Measurements from ENCODE around the gene RHOXF2B. TPM values are rescaled to one million over a fixed set of nuclear protein-coding genes. Genes with fewer than 3 reads are reported as not detected.
"Not testable (repeated sequence)": the region's sequence is repeated elsewhere in the genome, so short reads cannot be mapped to it uniquely, and the experiment has no call there.

Gene RHOXF2B
- total RNA-seq, 2 experiments from 2014 or later, result not detected

- ATAC-seq (no peak), DNase-seq (no peak)
- H3K4me3 Mint-ChIP-seq, result no peak overlapping the region
- ChIA-PET POLR2A (no interaction called here), CTCF (no interaction called here)
- no peaks in the 10 kb centered on the region for H3K9me3 Mint-ChIP-seq
- no peaks in the 10 kb centered on the region for H3K27me3 Mint-ChIP-seq
- no peak for TF ChIP-seq CTCF (IDR thresholded peaks at IDR 0.05)
- intact Hi-C loops (cut with micrococcal nuclease), result no loop called here
- peaks cover 2% of the 10 kb centered on the region for H3K4me1 Mint-ChIP-seq (ENCODE audit: low read depth)
- H3K36me3 Mint-ChIP-seq (ENCODE audit: low read depth), result no peaks in the 10 kb centered on the region
- no peak overlapping the region for H3K27ac Mint-ChIP-seq
These were observed 40.8 kb downstream of the RHOXF2B start for GRCh38 chrX:120036704-120037103.

- DNase-seq; H3K36me3 Mint-ChIP-seq (ENCODE audit: low read depth); H3K27me3 Mint-ChIP-seq; intact Hi-C loops (cut with micrococcal nuclease); H3K4me1 Mint-ChIP-seq (ENCODE audit: low read depth); H3K27ac Mint-ChIP-seq; H3K9me3 Mint-ChIP-seq; ATAC-seq; POLR2A ChIA-PET; CTCF ChIA-PET; H3K4me3 Mint-ChIP-seq: not testable (repeated sequence)
These were observed 41.8 kb downstream of the RHOXF2B start for GRCh38 chrX:120035522-120036309.

- Mint-ChIP-seq H3K27me3 (peaks cover 3% of the 10 kb centered on the region), H3K4me3 (no peak overlapping the region), H3K27ac (no peak overlapping the region), H3K4me1 (ENCODE audit: low read depth) (no peaks in the 10 kb centered on the region), H3K36me3 (ENCODE audit: low read depth) (no peaks in the 10 kb centered on the region), H3K9me3 (no peaks in the 10 kb centered on the region)
- DNase-seq, result no peak
- intact Hi-C loops (cut with micrococcal nuclease), result no loop called here
- TF ChIP-seq CTCF (IDR thresholded peaks at IDR 0.05), result no peak
- ChIA-PET POLR2A (no interaction called here), CTCF (no interaction called here)
- no peak for ATAC-seq
These were observed 48.1 kb downstream of the RHOXF2B start for GRCh38 chrX:120029354-120029753.

- no peak overlapping the region for H3K27ac Mint-ChIP-seq
These were observed 54.2 kb downstream of the RHOXF2B start for GRCh38 chrX:120023259-120023658.

GRCh38 chrX:120022763-120023162 is 54.7 kb downstream of the RHOXF2B start:
- DNase-seq (no peak), ATAC-seq (no peak)
- intact Hi-C loops (cut with micrococcal nuclease), result no loop called here
- ChIA-PET CTCF (interaction anchor here (1.2 kb wide), 1 partner anchor 41 kb away, joined by 4 read pairs; no protein-coding TSS in a partner anchor), POLR2A (no interaction called here)
- no peak for TF ChIP-seq CTCF (IDR thresholded peaks at IDR 0.05)
- H3K4me1 Mint-ChIP-seq (ENCODE audit: low read depth), result no peaks in the 10 kb centered on the region
- no peaks in the 10 kb centered on the region for H3K36me3 Mint-ChIP-seq (ENCODE audit: low read depth)
- H3K27ac Mint-ChIP-seq, result no peak overlapping the region
- no peak overlapping the region for H3K4me3 Mint-ChIP-seq
- peaks cover 9% of the 10 kb centered on the region for H3K27me3 Mint-ChIP-seq
- H3K9me3 Mint-ChIP-seq, result no peaks in the 10 kb centered on the region

More at GRCh38 chrX:120023259-120023658, 54.2 kb downstream of the RHOXF2B start:
- Mint-ChIP-seq H3K27me3 (peaks cover 7% of the 10 kb centered on the region), H3K9me3 (no peaks in the 10 kb centered on the region), H3K4me1 (ENCODE audit: low read depth) (no peaks in the 10 kb centered on the region), H3K36me3 (ENCODE audit: low read depth) (no peaks in the 10 kb centered on the region), H3K4me3 (no peak overlapping the region)
- POLR2A ChIA-PET, result no interaction called here
- ATAC-seq (no peak), DNase-seq (no peak)
- CTCF ChIA-PET, result interaction anchor here (1.2 kb wide), 1 partner anchor 11 kb away, joined by 3 read pairs; no protein-coding TSS in a partner anchor
- intact Hi-C loops (cut with micrococcal nuclease), result no loop called here
- no peak for TF ChIP-seq CTCF (IDR thresholded peaks at IDR 0.05)

Other genes starting within 250 kb of the RHOXF2B start
- 10 to 100 TPM; 16.0 to 16.6 TPM for gene UPF3B, start 224.7 kb downstream of the RHOXF2B start, total RNA-seq
- gene RNF113A, start 206.0 kb downstream of the RHOXF2B start, total RNA-seq, result 10 to 100 TPM; 32.3 to 33.2 TPM
- 10 to 100 TPM; 85.5 to 90.6 TPM for gene NDUFA1, start 205.9 kb downstream of the RHOXF2B start, total RNA-seq
- gene AKAP14, start 181.8 kb downstream of the RHOXF2B start, total RNA-seq, result not detected
- gene NKAP, start 133.9 kb downstream of the RHOXF2B start, total RNA-seq, result 10 to 100 TPM in 1 of 2 experiments, 1 to 10 TPM in 1; 10.0 to 12.2 TPM
- gene RHOXF1, start 38.2 kb upstream of the RHOXF2B start, total RNA-seq, result not detected
- gene RHOXF2, start 80.9 kb upstream of the RHOXF2B start, total RNA-seq, result not detected
- gene ZBTB33, start 173.1 kb upstream of the RHOXF2B start, total RNA-seq, result 10 to 100 TPM; 11.6 to 12.4 TPM
- gene TMEM255A, start 233.8 kb upstream of the RHOXF2B start, total RNA-seq, result not detected

Measured in activated CD8-positive, alpha-beta T cell treated with anti-CD3 and anti-CD28 coated beads for 36 hours (primary cell).